OCI-LY1 (cell line): Measurements from ENCODE around the gene AP4S1.
"Not testable (repeated sequence)": the region's sequence is repeated elsewhere in the genome, so short reads cannot be mapped to it uniquely, and the experiment has no call there.

ENCODE experiments used
- H2AFZ ChIP-seq: fragments of 200-600 bp; sonication (generic), shearing (Covaris generic); 2 replicates; pipeline ENCODE4 v1.6.0; 2014; ENCODE audit warnings: antibody characterized with exemption, mild to moderate bottlenecking, low read length
- H3F3A ChIP-seq: fragments of 200-600 bp; sonication (generic), shearing (Covaris generic); 2 replicates; pipeline ENCODE4 v1.6.0; 2014; ENCODE audit warnings: mild to moderate bottlenecking, antibody characterized with exemption, low read length, moderate library complexity; ENCODE audit not compliant: insufficient read depth
- H3K27ac ChIP-seq: fragments of 200-600 bp; sonication (generic); 2 replicates; pipeline ENCODE4 v1.5.1; 2014; ENCODE audit warnings: low read length, mixed run types, mild to moderate bottlenecking, low read depth; ENCODE audit not compliant: poor library complexity, severe bottlenecking
- H3K27me3 ChIP-seq: fragments of 200-600 bp; sonication (generic); 2 replicates; pipeline ENCODE4 v1.6.0; 2014; ENCODE audit warnings: antibody characterized with exemption, mild to moderate bottlenecking, low read length, moderate library complexity; ENCODE audit not compliant: insufficient read depth
- H3K36me3 ChIP-seq: fragments of 200-600 bp; sonication (generic); 2 replicates; pipeline ENCODE4 v1.6.1; 2014; ENCODE audit warnings: mild to moderate bottlenecking, antibody characterized with exemption, low read length, moderate library complexity, mixed read lengths; ENCODE audit not compliant: insufficient read depth
- H3K4me1 ChIP-seq: fragments of 200-600 bp; sonication (generic); 2 replicates; pipeline ENCODE4 v1.5.1; 2014; ENCODE audit warnings: mild to moderate bottlenecking, low read length, moderate library complexity; ENCODE audit not compliant: insufficient read depth, severe bottlenecking
- H3K4me2 ChIP-seq: fragments of 200-600 bp; sonication (generic), shearing (Covaris generic); 2 replicates; pipeline ENCODE4 v1.6.1; 2014; ENCODE audit warnings: low read length
- H3K4me3 ChIP-seq: fragments of 200-600 bp; sonication (generic); 2 replicates; pipeline ENCODE4 v1.5.1; 2014; ENCODE audit warnings: low read length, low read depth, mild to moderate bottlenecking, mixed read lengths; ENCODE audit not compliant: poor library complexity, severe bottlenecking
- H3K79me2 ChIP-seq: fragments of 200-600 bp; shearing (Covaris generic); 2 replicates; pipeline ENCODE4 v1.6.1; 2016; ENCODE audit warnings: mixed run types, low read length, mixed read lengths; ENCODE audit not compliant: insufficient read depth
- H3K9ac ChIP-seq: fragments of 200-600 bp; sonication (generic), shearing (Covaris generic); 2 replicates; pipeline ENCODE4 v1.6.1; 2014; ENCODE audit warnings: mild to moderate bottlenecking, low read length, mixed read lengths
- H3K9me2 ChIP-seq: fragments of 200-600 bp; sonication (generic), shearing (Covaris generic); 2 replicates; pipeline ENCODE4 v1.6.1; 2014; ENCODE audit warnings: low read depth, mild to moderate bottlenecking, low read length, mixed read lengths
- H3K9me3 ChIP-seq: fragments of 200-600 bp; shearing (Covaris generic); 2 replicates; pipeline ENCODE4 v1.6.1; 2014; ENCODE audit warnings: low read length, mixed read lengths
- H4K20me1 ChIP-seq: fragments of 200-600 bp; sonication (generic), shearing (Covaris generic); 2 replicates; pipeline ENCODE4 v1.6.0; 2016; ENCODE audit warnings: mild to moderate bottlenecking, low read length; ENCODE audit not compliant: insufficient read depth
- EZH2 ChIP-seq: fragments of 200-600 bp; sonication (generic), shearing (Covaris generic); IDR thresholded peaks from 2 replicates; pipeline ENCODE4 v1.8.0; 2017; ENCODE audit warnings: borderline replicate concordance, mixed run types, mild to moderate bottlenecking, antibody characterized with exemption, low read length, moderate library complexity, mixed read lengths
- TF ChIP-seq, protein P1 (sequence below): fragments of 200-600 bp; sonication (generic), shearing (Covaris generic); IDR thresholded peaks from 2 replicates; pipeline ENCODE4 v1.5.1; 2017; ENCODE audit warnings: mild to moderate bottlenecking, antibody characterized with exemption, low read length, moderate library complexity, mixed read lengths

Gene AP4S1

DNA sequence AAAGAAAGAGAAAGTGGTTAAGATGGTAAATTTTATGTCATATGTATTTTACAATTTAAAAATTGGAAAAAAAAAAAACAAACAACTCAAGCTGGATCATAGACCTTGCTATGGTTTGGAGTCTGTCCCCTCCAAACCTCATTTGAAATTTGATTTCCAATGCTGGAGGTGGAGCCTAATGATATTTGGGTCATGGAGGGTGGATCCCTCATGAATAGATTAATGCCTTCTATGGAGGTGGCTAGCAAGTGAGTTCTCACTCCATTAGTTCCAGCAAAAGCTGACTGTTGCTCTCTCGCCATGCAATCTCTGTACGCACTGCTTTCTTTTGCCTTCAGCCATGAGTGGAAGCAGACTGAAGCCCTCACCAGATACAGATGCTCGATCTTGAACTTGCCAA lies 22.2 kb upstream of the AP4S1 start:
- Histone ChIP-seq H3K9ac (no peak overlapping the region), H3K4me3 (no peak overlapping the region), H2AFZ (no peak overlapping the region), H3K4me1 (no peaks in the 10 kb centered on the region), H3F3A (no peaks in the 10 kb centered on the region), H3K4me2 (no peak overlapping the region), H3K9me2 (no peaks in the 10 kb centered on the region), H3K27ac (no peak overlapping the region), H3K36me3 (peaks cover 49% of the 10 kb centered on the region), H3K27me3 (no peaks in the 10 kb centered on the region), H3K9me3 (peaks cover 15% of the 10 kb centered on the region), H3K79me2 (peaks cover 44% of the 10 kb centered on the region), H4K20me1 (no peaks in the 10 kb centered on the region; the same call in 1 of the 2 replicates)
- TF ChIP-seq, protein P1, sequence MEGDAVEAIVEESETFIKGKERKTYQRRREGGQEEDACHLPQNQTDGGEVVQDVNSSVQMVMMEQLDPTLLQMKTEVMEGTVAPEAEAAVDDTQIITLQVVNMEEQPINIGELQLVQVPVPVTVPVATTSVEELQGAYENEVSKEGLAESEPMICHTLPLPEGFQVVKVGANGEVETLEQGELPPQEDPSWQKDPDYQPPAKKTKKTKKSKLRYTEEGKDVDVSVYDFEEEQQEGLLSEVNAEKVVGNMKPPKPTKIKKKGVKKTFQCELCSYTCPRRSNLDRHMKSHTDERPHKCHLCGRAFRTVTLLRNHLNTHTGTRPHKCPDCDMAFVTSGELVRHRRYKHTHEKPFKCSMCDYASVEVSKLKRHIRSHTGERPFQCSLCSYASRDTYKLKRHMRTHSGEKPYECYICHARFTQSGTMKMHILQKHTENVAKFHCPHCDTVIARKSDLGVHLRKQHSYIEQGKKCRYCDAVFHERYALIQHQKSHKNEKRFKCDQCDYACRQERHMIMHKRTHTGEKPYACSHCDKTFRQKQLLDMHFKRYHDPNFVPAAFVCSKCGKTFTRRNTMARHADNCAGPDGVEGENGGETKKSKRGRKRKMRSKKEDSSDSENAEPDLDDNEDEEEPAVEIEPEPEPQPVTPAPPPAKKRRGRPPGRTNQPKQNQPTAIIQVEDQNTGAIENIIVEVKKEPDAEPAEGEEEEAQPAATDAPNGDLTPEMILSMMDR: no peak
- TF ChIP-seq EZH2: no peak

DNA sequence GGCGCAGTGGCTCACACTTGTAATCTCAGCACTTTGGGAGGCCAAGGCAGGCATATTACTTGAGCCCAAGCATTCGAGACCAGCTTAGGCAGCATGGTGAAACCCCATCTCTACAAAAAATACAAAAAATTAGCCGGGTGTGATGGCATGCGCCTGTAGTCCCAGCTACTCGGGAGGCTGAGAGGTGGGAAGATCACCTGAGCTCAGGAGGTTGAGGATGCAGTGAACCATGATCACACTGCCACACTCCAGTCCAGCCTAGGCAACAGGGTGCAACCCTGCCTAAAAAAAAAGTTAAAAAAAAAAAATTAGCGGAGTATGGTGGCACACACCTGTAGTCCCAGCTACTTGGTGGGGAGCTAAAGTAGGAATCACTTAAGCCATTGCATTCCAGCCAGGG lies 21.4 kb upstream of the AP4S1 start:
- H3K4me1 ChIP-seq, H3K9me2 ChIP-seq, H3K9ac ChIP-seq, H3K27me3 ChIP-seq, H3K27ac ChIP-seq, H4K20me1 ChIP-seq, H3F3A ChIP-seq, H2AFZ ChIP-seq, H3K4me2 ChIP-seq, H3K4me3 ChIP-seq: not testable (repeated sequence)
- H3K9me3 ChIP-seq: peaks cover 11% of the 10 kb centered on the region; the same call in 1 of the 2 replicates
- H3K79me2 ChIP-seq: peaks cover 44% of the 10 kb centered on the region
- H3K36me3 ChIP-seq: peaks cover 42% of the 10 kb centered on the region

DNA sequence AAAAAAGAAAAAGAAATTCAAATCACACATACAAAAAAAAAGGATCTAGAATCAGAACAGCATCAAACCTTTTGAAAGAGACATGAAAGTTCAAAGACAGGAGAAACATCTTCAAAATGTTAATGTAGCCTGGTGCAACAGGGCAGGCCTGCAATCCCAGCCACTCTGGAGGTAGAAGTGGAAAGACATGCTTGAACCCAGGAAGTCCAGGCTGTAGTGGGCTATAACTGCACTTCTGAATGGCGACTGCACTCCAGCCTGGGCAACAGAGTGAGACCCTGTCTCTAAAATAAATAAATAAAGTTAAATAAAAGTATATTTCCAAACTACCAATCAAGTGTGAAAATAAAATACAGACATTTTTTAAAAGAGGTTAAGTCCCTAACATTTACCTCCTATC lies 18.7 kb upstream of the AP4S1 start:
- H3K9ac ChIP-seq: no peak overlapping the region
- H3K79me2 ChIP-seq: peaks cover 39% of the 10 kb centered on the region
- no peaks in the 10 kb centered on the region for H3K9me3 ChIP-seq
- H3K27ac ChIP-seq: no peak overlapping the region
- no peaks in the 10 kb centered on the region for H3K4me1 ChIP-seq
- TF ChIP-seq, protein P1: no peak
- TF ChIP-seq EZH2: no peak
- H3K9me2 ChIP-seq: no peaks in the 10 kb centered on the region
- H3K36me3 ChIP-seq: peaks cover 22% of the 10 kb centered on the region
- no peak overlapping the region for H3K4me3 ChIP-seq
- H3K4me2 ChIP-seq: no peak overlapping the region
- H2AFZ ChIP-seq: no peak overlapping the region
- H3F3A ChIP-seq: no peaks in the 10 kb centered on the region
- no peaks in the 10 kb centered on the region for H3K27me3 ChIP-seq
- no peaks in the 10 kb centered on the region for H4K20me1 ChIP-seq

DNA sequence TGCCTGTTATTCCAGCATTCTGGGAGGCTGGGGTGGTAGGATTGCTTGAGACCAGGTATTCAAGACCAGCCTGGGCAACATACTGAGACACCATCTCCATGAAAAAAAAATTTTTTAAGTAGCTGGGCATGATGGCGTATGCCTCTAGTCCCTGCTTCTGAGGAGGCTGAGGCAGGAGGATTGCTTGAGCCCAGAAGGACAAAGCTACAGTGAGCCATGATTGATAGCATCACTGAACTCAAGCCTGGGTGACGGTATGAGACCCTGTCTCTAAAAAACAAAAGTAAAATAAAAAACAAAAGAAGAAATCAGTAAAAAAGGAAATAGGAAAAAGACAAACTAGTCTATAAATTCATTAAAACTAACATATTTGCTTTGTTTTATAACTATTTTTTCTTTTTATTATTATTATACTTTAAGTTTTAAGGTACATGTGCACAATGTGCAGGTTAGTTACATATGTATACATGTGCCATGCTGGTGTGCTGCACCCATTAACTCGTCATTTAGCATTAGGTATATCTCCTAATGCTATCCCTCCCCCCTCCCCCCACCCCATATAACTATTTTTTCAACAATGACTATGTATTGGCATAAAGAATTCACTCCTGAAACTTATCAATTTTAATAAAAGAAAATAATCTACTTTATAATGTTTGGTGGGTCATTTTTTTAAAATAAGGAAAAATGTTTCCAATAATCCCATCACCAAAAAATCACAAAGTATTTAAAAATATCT lies 15.4 kb upstream of the AP4S1 start:
- H3K4me1 ChIP-seq: no peaks in the 10 kb centered on the region
- no peak overlapping the region for H3K4me3 ChIP-seq
- H3K79me2 ChIP-seq: peaks cover 69% of the 10 kb centered on the region
- peaks cover 32% of the 10 kb centered on the region for H3K36me3 ChIP-seq
- H3K9me3 ChIP-seq: no peaks in the 10 kb centered on the region
- no peaks in the 10 kb centered on the region for H4K20me1 ChIP-seq
- no peaks in the 10 kb centered on the region for H3K27me3 ChIP-seq
- no peak overlapping the region for H3K9ac ChIP-seq
- H3K4me2 ChIP-seq: no peak overlapping the region
- TF ChIP-seq EZH2: no peak
- TF ChIP-seq, protein P1: no peak
- no peaks in the 10 kb centered on the region for H3F3A ChIP-seq
- H3K9me2 ChIP-seq: no peaks in the 10 kb centered on the region
- H3K27ac ChIP-seq: no peak overlapping the region
- H2AFZ ChIP-seq: no peak overlapping the region
